CD4-positive, alpha-beta T cell treated with Interleukin-4 for 4 hours (primary cell): ENCODE measurements around the gene AFAP1.

Experiments used
- DNase-seq: peaks from one replicate; pipeline ENCODE4 v3.0.0-alpha.2; 2020

Gene AFAP1

DNA sequence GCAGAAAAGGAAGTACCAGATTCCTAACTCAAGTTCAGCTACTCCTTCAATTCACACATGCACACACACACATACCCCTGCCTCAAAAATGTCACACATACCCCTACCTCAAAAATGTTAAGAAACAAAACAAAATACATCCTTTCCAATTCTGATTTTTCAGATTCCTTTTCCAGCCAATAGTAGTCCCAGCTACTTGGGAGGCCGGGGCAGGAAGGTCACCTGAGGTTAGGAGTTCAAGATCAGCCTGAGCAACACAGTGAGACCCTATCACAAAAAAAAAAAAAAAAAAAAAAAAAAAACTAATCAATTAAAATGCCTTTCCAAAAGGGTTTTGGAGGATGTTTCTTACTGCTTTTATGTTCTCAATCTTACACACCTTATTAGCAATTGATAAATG is 138.0 kb downstream of the AFAP1 start:
- no peak for DNase-seq

DNA sequence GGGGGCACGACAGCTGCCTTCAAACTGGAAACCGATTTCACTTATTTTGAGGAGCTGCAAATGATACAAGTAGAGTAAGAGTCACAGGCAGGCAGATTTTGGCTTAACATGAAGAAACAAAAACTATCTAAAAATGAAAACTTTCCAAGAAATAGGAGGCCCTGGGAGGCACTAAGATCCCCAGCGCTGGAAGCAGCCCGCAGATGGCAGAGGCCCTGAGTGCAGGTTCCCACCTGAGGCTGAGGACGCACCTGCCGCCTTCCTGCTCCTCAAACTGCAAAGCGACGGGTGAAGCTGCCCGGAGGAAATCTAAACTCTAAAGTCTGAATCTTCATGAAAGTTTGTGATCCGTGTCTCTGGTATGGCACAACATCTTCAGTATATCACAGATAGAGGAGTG is 138.7 kb downstream of the AFAP1 start:
- no peak for DNase-seq

DNA sequence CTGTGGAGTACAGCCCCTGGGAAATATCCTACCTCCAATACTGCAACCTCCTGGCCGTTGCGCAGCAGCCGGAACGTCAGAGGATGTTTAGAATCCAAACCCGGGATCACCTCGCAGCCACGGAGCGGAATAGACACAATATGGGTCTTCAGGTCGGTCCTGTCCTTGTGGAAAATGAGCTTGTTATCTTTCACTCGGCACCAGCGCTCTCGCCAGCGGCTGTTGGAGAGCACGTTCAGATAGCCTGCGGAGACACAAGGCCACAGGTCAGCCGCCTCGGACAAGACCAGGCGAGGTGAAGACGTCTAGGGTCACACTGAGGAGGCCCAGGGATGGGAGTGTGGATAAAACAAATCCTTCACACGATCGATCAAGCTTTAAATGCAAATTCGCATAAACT is 139.3 kb downstream of the AFAP1 start:
- DNase-seq: no peak

DNA sequence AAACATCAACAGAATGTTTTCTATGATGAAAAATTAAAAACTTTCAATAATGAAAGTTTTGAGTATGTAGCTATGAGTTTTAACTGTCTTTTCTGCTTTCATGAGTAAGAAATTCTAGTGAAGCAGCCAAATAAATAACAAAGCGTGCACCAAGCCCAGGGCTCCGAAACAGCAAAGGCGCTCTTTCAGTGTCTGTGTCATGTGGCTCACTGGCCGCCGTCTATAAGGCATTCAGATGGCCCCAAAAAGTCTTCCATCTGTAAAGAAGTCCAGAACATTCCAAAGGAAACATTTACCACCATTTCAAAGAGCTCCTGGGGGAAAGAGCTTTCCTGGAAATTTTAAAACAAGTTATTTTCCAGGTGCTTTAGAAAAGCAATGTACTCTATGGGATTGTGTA is 139.9 kb downstream of the AFAP1 start:
- no peak for DNase-seq

DNA sequence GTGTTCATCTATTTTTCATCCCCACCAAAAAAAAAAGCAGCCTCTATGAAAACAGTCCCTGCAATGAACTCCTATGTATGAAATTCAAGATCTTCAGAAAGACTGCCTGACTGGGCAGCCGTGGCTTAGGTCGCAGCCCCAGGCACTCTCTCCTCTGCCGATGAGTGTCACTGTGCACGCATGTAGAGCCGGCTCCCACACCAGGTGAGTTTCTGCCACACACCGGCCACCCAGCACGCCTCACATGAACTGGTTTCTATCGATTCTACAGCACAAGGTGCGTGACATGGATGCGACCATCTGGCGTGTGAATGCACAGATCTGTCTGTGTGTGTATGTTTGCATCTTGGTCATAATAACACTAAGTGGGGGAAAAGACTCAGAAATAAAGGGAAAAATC is 140.4 kb downstream of the AFAP1 start:
- no peak for DNase-seq

DNA sequence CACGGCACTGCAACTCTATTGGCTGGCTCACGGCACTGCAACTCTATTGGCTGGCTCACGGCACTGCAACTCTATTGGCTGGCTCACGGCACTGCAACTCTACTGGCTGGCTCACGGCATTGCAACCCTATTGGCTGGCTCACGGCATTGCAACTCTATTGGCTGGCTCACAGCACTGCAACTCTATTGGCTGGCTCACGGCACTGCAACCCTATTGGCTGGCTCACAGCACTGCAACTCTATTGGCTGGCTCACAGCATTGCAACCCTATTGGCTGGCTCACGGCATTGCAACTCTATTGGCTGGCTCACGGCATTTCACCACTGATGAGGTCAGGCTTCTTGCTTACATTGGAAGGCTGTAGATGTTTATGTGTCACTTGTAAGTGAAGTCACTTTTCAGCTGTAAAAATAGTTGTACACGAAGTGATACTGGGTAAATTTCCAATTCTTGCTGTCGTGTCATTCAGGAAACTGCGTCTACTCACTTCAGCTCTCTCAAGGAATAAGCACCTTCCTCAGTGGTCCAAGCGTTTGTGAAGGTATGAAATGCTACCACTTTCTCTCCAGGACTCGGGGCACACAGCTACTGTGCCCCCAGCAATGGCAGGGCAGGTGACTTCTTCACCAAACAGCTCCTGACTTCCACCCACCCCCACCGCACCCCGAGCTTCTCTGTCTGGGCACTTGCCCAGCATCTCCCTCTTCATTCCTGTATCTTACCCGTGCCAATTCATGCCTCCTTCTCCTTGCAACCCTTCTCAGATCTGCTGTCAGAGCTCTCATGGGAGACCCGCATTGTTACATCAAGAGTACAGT is 141.3 kb downstream of the AFAP1 start:
- no peak for DNase-seq

DNA sequence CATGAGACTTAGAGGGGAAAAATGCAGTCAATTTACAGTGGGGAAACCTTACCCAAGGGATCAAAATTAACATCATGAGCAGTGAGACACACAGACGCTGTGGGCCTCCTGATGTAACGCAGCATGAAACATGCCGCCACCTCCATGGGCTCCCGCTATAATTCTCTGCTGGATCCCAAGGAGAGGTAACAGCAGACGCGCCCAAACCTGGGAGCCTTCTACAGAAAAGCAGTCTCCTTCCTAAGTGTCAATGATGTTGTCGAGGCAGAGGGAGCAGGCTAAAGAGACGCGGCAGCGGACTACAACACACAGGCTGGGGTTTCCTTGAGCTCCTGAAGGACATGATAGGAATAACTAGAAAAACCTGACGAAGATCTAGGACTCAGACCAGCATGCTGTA is 142.3 kb downstream of the AFAP1 start:
- no peak for DNase-seq

DNA sequence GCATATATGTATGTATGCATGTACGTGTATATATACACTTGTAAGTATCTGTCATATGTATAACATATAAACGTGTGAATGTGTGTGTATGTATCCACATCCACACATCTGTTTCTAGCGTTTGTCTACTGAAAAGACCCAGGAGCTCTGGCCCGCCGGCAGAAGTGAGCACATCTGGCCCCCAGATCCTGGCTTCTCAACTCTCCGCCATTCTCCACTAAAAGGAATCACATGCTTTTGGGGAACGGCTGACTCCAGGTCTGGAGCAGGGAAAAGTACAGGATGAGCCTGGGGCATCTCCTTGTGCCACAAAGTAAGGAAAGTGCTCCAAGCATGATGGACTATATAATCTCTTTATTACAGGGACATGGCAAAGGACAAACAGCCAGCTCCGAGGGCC is 143.7 kb downstream of the AFAP1 start:
- no peak for DNase-seq

DNA sequence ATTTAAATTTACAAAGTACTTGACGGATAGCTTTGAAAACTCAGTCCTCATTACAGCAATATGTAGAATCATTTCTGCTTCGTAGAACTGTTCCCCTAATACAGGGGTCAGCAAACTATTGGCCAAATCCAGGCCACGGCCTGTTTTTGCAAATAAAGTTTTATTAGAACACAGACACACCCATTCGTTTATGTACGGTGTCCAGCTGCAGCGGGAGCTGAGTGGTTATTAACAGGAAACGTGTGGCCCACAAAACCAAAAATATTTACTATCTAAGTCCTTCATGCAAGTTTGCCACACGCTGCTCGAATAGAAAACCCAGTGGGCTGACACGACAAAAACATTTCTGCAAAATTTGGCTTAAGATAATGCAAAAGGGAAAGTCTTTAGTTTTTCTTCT is 146.5 kb downstream of the AFAP1 start:
- no peak for DNase-seq

DNA sequence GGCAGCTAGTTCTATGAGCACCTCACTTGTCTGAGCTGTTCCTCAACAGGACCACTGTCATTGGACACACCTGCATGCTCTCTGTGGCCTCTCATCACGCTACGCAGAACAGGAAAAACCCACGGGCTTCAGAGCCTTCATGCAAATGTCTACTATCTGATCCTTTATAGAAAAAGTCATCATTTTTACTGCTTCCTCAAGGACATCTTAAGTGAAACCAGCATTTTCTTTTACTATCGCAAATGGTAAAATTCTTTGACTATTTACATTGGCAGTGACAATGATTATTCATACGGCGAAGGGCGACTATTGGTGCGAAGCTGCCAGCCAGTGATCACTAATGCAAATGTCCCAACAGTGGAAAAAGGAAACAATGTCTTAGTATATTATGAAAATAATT is 147.0 kb downstream of the AFAP1 start:
- DNase-seq: no peak

DNA sequence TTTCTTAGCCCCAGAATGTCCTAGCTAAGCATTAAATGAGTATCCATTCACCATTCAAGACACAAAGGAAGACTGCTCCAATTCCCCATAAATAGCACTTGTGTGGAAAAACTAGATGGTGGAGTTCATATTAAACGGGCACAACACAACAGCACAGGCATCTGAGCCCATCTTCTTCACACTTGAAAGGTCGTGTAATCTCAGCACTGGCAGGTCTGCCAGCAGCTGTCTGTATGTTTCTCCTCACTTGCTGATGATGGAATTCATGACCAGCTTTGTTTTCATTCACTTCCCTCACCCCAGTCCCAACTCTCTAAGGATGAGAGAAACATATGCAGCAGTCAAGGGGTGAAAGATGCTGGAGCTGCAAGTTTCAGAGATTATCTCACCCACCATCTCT is 148.7 kb downstream of the AFAP1 start:
- DNase-seq: no peak

DNA sequence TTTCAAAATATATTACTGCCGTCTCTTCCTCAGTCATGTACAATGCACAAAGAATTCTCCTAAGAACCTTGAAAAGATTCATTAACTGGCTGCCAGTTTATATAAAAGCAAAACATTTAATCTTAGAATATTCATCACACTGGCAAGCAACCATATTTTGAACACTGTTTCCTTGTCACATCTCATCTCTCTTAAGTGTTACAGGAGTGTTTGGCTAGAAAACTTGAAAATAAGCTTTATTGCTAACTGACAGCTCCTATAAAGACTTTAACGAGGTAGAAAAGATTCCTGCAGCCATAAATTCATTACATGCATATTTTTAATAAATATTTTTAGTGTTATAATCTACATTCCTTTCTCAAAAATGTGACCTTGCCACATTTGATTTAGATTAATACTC is 149.6 kb downstream of the AFAP1 start:
- no peak for DNase-seq

DNA sequence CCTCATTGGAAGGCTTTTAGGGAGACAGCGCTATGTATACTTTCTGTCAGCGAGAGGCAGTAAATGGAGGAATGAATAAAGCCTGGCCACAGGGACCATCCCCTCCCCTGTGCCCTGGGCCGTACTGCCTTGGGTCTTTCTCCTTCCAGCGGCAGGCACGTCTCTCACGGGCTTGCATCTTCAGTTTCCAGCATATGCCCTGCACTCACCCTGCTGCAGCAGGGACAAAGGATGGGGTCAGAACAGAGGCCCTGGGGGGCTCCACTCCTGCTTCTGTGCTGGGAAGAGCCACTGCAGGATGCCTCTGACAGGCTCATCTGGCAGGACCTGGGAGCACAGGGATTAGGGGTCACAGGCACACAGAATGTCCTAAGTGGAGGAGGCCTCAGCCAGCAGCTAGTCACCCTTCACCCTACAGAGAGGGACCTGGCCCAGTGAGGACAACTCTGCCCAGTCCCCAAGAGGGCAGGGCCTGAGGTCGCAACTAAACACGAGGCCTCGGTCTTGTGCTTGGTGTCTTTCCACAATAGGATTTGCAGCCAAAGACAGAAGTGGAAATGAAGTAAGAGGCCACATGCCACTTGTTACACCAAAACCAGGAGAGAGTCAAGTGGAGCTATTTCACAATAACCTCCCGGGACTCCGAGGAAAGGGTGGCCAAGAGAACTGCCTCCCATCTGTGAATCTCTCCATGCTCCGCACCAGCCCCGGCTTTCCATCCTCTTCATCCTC is 150.8 kb downstream of the AFAP1 start:
- DNase-seq: no peak

DNA sequence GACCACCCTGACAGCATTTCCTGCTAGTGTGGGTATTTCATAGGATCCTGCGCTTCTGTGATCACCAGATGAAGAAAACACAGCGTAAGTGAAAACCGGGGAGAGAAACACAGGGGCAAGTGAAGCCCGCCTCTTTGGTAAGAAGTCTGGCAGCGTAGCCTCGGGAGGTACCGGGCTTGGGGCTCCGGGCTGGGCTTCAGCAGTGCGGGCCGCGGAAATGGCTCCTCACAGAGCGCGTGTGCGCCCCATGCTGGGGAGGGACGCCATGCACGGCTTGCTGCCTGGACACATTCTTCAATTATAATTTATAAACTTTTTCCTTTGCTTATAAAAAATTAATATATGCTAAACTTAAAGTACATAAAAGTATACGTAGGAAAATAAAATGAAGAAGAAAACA is 151.5 kb downstream of the AFAP1 start:
- no peak for DNase-seq

DNA sequence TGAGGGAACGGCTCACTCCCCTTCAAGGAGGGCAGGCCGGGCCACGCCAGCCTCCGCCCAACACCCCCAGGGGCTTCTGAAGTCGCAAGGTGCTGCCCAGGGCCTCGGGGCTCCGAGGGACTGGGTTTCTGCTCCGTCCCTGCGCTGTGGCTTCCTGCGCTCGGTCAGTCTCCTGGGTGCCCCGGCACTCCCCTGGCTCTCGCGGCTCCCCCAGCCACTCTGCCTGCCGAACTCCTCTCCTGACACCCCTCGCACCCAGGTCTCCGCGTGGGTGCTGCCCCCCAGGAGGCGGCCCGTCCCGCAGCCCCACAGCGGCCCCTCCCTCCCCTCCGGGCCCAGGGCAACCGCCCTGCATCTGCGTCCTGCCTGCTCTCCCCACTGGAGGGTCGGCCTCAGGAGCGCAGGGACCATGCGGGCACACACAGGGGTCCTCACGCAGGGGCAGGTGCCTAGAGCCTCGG is 151.9 kb downstream of the AFAP1 start:
- no peak for DNase-seq

DNA sequence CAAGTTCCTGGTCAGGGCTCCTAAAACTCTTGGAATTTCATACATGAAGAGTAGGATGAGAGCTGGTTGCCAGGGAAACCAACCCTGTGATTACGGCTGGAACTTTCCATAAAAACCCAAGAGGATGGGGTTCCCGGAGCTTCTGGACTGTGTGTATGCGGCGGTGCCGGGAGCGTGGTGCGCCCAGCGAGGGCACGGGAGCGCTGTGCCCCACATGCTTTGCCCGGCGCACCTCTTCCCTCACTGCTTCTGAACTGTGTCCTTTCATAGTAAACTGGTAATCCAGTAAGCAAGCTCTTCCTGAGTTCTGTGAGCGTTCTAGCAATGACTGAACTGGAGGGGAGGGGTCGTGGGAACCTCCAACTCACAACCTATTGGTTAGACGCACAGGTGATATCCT is 152.6 kb downstream of the AFAP1 start:
- DNase-seq: no peak

DNA sequence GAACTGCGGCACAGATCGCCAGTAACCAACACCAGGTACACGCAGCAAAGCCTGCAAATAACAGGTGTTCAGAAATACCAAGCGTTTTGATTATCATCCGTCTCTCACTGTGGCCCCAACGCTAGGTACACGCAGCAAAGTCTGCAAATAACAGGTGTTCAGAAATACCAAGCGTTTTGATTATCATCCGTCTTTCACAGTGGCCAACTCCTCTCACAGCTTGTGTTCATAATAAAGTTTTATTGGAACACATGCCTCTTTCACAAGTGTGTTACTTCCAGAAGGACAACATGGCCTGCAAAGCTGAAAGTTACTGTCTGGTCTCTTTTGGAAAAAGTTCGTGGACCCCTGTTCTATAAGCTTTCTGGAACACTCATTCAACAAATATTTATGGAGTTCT is 153.1 kb downstream of the AFAP1 start:
- no peak for DNase-seq

DNA sequence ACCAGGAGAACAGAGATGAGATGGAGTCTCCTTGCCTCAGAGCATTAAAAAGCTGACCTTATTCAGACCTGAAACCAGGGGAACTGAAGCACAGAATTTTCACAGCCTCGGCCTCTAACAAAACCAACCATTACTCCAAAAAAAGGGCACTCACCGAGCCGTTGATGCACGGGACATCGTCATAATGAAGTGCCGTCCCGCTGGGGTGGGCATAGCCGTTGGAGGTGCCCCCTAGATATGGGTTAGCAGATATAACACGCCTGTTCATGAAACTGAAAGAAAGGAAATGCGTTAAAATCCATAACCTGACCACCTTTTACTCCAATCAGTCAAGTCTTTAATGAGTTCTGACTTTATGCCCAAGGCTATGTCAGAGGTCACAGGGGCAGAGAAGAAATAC is 153.6 kb downstream of the AFAP1 start:
- no peak for DNase-seq

DNA sequence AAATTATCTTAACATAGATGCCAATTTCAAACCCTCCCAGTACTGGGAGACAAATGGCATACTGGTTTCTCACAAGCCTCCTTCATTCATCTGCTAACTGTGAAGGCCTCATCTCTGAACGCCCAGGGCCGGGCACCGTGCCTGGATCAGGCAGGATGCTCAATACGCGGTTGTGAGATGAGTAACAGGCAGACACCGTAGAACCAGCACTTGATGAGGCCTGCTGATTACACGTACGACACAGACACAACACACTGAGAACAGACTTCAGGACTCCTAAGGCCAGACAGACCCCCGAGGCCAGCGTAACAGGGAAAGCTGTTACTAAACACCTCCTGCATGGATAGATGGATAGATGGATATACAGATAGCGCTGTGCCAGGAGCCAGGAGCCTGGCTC is 154.6 kb downstream of the AFAP1 start:
- no peak for DNase-seq

DNA sequence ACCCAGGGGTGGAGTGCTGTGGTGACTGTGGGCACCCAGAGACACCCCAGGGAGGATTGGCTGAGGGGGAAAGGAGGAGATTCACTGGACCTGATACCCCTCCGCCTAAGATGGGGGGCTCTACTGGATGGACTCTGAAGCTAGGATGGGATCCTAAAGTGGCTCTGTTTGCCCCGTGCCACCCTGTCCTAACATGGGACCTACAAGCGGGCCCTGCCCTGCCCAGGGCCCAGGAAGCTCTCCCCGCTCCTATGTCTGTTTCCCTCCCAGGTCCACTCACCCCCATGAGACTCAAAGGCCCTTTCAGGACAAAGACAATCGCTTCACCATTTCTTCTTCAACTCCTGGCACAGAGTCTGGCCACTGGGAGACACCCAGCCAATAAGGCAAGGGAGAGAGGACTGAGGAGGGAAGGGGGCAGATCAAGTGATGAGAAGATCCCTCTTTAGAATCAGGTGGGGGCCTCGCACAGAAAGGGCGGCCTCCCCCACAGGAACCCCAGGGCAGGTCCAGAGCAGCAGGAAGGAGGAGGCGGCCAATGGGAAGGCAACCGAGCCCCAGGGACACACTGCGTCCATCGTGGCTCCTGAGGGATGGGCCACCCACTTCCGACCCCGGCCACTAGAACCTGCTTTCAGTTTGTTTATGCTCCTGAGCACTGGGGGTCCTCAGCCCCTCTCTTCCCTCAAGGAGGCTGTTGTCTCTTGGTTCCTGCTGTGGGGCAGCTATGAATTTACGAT is 155.4 kb downstream of the AFAP1 start:
- no peak for DNase-seq

DNA sequence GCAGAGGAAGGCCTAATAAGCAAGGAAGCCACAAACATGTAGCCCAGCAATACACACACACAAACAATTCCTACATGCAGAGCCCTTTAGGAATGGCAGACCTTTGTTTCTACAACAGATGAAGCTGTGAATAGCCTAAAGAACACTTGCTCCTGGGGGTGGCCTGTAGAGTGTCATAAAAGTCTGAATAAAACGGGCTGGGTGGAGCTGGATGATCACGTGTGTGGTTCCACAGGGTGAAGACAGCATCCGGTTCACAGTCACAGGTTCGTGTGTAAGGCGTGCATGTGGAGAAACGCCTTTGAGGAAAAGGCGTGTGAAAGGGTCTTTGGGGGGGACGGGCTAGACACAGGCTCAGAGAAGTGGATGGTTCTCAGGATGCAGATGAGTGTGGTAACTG is 156.1 kb downstream of the AFAP1 start:
- no peak for DNase-seq

DNA sequence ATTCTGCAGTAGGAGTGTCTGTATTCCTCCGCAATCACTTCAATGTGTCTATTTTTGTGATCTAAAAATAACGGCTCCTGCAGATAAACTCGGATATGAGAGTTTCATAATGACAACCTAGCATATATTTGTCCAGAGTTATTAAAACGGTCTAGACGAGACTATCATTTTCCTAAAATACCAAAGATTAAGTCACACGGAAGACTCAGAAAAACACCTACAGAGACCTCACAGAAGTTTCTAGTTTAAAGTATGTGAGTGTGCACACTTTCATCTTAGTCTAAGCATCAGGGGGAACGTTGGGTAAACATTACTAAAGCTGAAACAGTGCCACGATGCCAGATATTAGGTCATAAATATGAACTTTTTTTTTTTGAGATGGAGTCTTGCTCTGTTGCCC is 156.9 kb downstream of the AFAP1 start:
- DNase-seq: no peak

DNA sequence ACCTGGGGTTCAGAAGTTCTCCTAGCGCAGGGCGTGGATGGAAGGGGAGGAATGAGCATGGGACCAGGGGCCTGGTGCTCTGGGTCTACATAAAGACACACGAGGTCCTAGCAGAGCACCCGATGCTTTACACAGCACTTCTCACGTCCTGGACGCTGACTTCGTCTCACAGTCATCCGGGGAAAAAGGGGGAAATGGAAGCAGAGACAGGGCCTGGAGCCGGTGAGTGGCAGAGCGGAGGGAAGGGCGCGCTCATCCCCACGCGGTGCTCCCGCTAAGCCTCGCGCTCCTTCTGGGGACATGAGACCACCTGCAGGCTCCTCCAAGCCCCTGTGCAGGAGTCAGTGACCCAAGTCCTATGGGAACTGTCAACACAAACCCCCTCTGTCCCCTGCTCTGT is 157.7 kb downstream of the AFAP1 start:
- DNase-seq: no peak

DNA sequence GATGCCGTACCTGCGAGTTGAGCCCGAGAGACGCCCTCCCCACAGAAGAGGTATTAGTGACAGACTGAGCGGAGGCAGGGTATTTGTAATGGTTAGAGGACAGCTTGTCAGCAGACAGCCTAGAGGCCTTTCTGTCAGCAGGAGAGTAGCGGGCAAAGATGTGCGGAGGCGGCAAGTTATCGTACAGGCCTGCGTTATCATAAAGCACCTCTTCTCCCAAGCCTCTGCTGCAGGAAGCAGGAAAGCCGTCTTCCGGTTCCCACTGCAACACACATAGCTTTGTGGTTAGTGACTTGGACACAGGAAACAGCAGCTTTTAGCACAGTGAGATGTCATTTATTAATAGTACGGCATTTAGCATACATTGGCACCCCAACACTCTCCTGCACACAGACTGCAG is 158.3 kb downstream of the AFAP1 start:
- no peak for DNase-seq
